Measurements from ENCODE around the gene NKX2-3.

NKX2-3 gene

GRCh38 chr10:99565166-99565565 is 32.4 kb downstream of the NKX2-3 start:
- Histone ChIP-seq H3K27ac (ENCODE audit: insufficient read depth in 1 of 2, low read depth in 1 of 2, low read length in 2 of 2, poor library complexity in 1 of 2, severe bottlenecking in 2 of 2) (no peak overlapping the region), H3K36me3 (ENCODE audit: control insufficient read depth in 4 of 4, insufficient read depth in 4 of 4, low read length in 3 of 4) (no peaks in the 10 kb centered on the region), H3K9me3 (ENCODE audit: control extremely low read depth in 1 of 5, control insufficient read depth in 4 of 5, insufficient read depth in 2 of 5, low read depth in 1 of 5, low read length in 4 of 5) (no peaks in the 10 kb centered on the region), H3K4me3 (ENCODE audit: control insufficient read depth in 1 of 7, extremely low read depth in 1 of 7, insufficient read depth in 4 of 7, low read depth in 2 of 7, low read length in 6 of 7) (no peak overlapping the region), H3K27me3 (replicated peaks in 2 of 5; ENCODE audit: control insufficient read depth in 4 of 5, insufficient read depth in 5 of 5, low read length in 4 of 5) (no peaks in the 10 kb centered on the region), H3K4me1 (ENCODE audit: control extremely low read depth in 1 of 4, control insufficient read depth in 4 of 4, insufficient read depth in 4 of 4, low read length in 3 of 4) (peaks cover 0 to 2% (median 0%) of the 10 kb centered on the region in 4 experiments)
- DNase-seq: no peak
- WGBS (ENCODE audit: insufficient coverage): 100% methylated on average over 1 of the region's 4 CpGs
- ChIA-PET CTCF (interaction anchor here (9.2 kb wide), 1 partner anchor 47 kb away, joined by 147 read pairs; no protein-coding TSS in a partner anchor), POLR2A (no interaction called here)

DNA sequence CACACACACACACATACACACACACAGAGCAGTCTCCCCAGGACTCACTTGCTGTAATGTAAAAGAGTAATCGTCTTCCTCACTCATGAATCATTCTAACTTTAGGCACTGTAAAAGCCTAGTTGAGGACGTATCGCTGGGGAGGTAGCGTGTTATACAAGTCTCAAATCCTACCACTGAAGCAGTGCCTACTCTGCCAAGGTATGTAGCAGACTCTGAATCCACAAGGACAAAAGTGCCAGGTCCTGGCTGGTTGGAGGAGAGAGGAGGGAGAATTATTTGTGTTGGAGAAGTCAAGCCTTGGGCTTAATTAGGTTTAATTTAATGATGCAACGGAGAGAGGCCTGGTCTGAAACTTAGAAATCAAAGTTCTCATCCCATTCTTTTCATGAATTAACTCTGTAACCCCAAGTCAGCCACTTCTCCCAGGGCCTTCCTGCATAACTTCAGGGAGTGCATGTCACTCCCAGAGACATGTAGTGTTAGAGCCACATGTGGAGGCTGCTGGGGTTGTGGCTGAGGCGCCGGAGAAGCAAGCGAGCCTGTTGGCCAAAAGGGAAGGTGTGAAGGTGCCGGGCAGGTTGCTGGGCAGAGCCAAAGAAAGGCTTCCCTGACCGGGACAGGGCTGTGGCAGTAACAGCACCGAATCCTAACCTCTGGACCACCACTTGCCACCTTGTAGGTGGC is 36.7 kb downstream of the NKX2-3 start:
- CTCF ChIA-PET: no interaction called here

GRCh38 chr10:99569961-99570360 is 37.2 kb downstream of the NKX2-3 start:
- ChIA-PET CTCF (no interaction called here), POLR2A (no interaction called here)
- no peaks in the 10 kb centered on the region for H3K27me3 ChIP-seq (replicated peaks in 2 of 5; ENCODE audit: control insufficient read depth in 4 of 5, insufficient read depth in 5 of 5, low read length in 4 of 5)
- no peak overlapping the region for H3K27ac ChIP-seq (ENCODE audit: insufficient read depth in 1 of 2, low read depth in 1 of 2, low read length in 2 of 2, poor library complexity in 1 of 2, severe bottlenecking in 2 of 2)
- no peaks in the 10 kb centered on the region for H3K9me3 ChIP-seq (ENCODE audit: control extremely low read depth in 1 of 5, control insufficient read depth in 4 of 5, insufficient read depth in 2 of 5, low read depth in 1 of 5, low read length in 4 of 5)
- no peaks in the 10 kb centered on the region for H3K36me3 ChIP-seq (ENCODE audit: control insufficient read depth in 4 of 4, insufficient read depth in 4 of 4, low read length in 3 of 4)
- H3K4me1 ChIP-seq (ENCODE audit: control extremely low read depth in 1 of 4, control insufficient read depth in 4 of 4, insufficient read depth in 4 of 4, low read length in 3 of 4): no peaks in the 10 kb centered on the region
- no peak overlapping the region for H3K4me3 ChIP-seq (ENCODE audit: control insufficient read depth in 1 of 7, extremely low read depth in 1 of 7, insufficient read depth in 4 of 7, low read depth in 2 of 7, low read length in 6 of 7)
- DNase-seq: no peak

More for the DNA sequence above, 36.7 kb downstream of the NKX2-3 start:
- no peaks in the 10 kb centered on the region for H3K36me3 ChIP-seq (ENCODE audit: control insufficient read depth in 4 of 4, insufficient read depth in 4 of 4, low read length in 3 of 4)
- no peak for DNase-seq
- H3K4me1 ChIP-seq (ENCODE audit: control extremely low read depth in 1 of 4, control insufficient read depth in 4 of 4, insufficient read depth in 4 of 4, low read length in 3 of 4): peaks cover 0 to 2% (median 0%) of the 10 kb centered on the region in 4 experiments
- H3K4me3 ChIP-seq (ENCODE audit: control insufficient read depth in 1 of 7, extremely low read depth in 1 of 7, insufficient read depth in 4 of 7, low read depth in 2 of 7, low read length in 6 of 7): no peak overlapping the region
- 72% methylated on average over 5 of the region's 11 CpGs for WGBS (ENCODE audit: insufficient coverage)
- no peaks in the 10 kb centered on the region for H3K9me3 ChIP-seq (ENCODE audit: control extremely low read depth in 1 of 5, control insufficient read depth in 4 of 5, insufficient read depth in 2 of 5, low read depth in 1 of 5, low read length in 4 of 5)
- POLR2A ChIA-PET: no interaction called here
- H3K27ac ChIP-seq (ENCODE audit: insufficient read depth in 1 of 2, low read depth in 1 of 2, low read length in 2 of 2, poor library complexity in 1 of 2, severe bottlenecking in 2 of 2): no peak overlapping the region
- no peaks in the 10 kb centered on the region for H3K27me3 ChIP-seq (replicated peaks in 2 of 5; ENCODE audit: control insufficient read depth in 4 of 5, insufficient read depth in 5 of 5, low read length in 4 of 5)

DNA sequence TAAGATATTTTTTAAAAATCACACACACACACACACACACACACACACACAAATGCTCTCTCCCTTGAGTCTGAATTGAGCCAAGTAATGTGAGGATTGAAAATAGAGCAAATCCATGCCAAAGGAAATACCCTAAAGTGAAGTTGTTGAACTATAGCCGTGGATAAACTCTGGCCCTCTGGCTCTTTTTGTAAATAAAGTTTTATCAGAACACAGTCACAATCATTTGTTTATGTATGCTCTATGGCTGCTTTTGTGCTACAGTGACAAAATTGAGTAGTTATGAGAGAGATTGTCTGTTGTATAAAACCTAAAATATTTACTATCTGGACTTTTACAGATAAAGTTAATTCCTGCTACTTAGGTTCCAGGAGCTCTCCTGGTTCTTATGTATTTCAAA is 39.1 kb downstream of the NKX2-3 start:
- Histone ChIP-seq H3K27ac (ENCODE audit: insufficient read depth in 1 of 2, low read depth in 1 of 2, low read length in 2 of 2, poor library complexity in 1 of 2, severe bottlenecking in 2 of 2) (no peak overlapping the region), H3K36me3 (ENCODE audit: control insufficient read depth in 4 of 4, insufficient read depth in 4 of 4, low read length in 3 of 4) (no peaks in the 10 kb centered on the region), H3K4me3 (ENCODE audit: control insufficient read depth in 1 of 7, extremely low read depth in 1 of 7, insufficient read depth in 4 of 7, low read depth in 2 of 7, low read length in 6 of 7) (no peak overlapping the region), H3K9me3 (ENCODE audit: control extremely low read depth in 1 of 5, control insufficient read depth in 4 of 5, insufficient read depth in 2 of 5, low read depth in 1 of 5, low read length in 4 of 5) (no peaks in the 10 kb centered on the region), H3K27me3 (replicated peaks in 2 of 5; ENCODE audit: control insufficient read depth in 4 of 5, insufficient read depth in 5 of 5, low read length in 4 of 5) (no peaks in the 10 kb centered on the region), H3K4me1 (ENCODE audit: control extremely low read depth in 1 of 4, control insufficient read depth in 4 of 4, insufficient read depth in 4 of 4, low read length in 3 of 4) (no peaks in the 10 kb centered on the region)
- no CpG with 5 or more reads among the region's 1 CpG for WGBS (ENCODE audit: insufficient coverage)
- no peak for DNase-seq
- CTCF ChIA-PET: interaction anchor here (1.2 kb wide), 2 partner anchors 40 to 136 kb away, joined by 3 to 4 read pairs; no protein-coding TSS in a partner anchor
- POLR2A ChIA-PET: no interaction called here

GRCh38 chr10:99573790-99574189 is 41.0 kb downstream of the NKX2-3 start:
- Histone ChIP-seq H3K27me3 (replicated peaks in 2 of 5; ENCODE audit: control insufficient read depth in 4 of 5, insufficient read depth in 5 of 5, low read length in 4 of 5) (no peaks in the 10 kb centered on the region), H3K4me1 (ENCODE audit: control extremely low read depth in 1 of 4, control insufficient read depth in 4 of 4, insufficient read depth in 4 of 4, low read length in 3 of 4) (no peaks in the 10 kb centered on the region), H3K9me3 (ENCODE audit: control extremely low read depth in 1 of 5, control insufficient read depth in 4 of 5, insufficient read depth in 2 of 5, low read depth in 1 of 5, low read length in 4 of 5) (no peaks in the 10 kb centered on the region), H3K4me3 (ENCODE audit: control insufficient read depth in 1 of 7, extremely low read depth in 1 of 7, insufficient read depth in 4 of 7, low read depth in 2 of 7, low read length in 6 of 7) (no peak overlapping the region), H3K36me3 (ENCODE audit: control insufficient read depth in 4 of 4, insufficient read depth in 4 of 4, low read length in 3 of 4) (no peaks in the 10 kb centered on the region), H3K27ac (ENCODE audit: insufficient read depth in 1 of 2, low read depth in 1 of 2, low read length in 2 of 2, poor library complexity in 1 of 2, severe bottlenecking in 2 of 2) (no peak overlapping the region)
- ChIA-PET POLR2A (no interaction called here), CTCF (interaction anchor here (0.6 to 1.9 kb wide), 3 partner anchors 14 to 589 kb away, joined by 3 to 4 read pairs (median 3); no protein-coding TSS in a partner anchor)
- DNase-seq: no peak
- 97% methylated on average over 5 of the region's 5 CpGs for WGBS (ENCODE audit: insufficient coverage)

- Histone ChIP-seq H3K9me3 (ENCODE audit: control extremely low read depth in 1 of 5, control insufficient read depth in 4 of 5, insufficient read depth in 2 of 5, low read depth in 1 of 5, low read length in 4 of 5) (no peaks in the 10 kb centered on the region), H3K27ac (ENCODE audit: insufficient read depth in 1 of 2, low read depth in 1 of 2, low read length in 2 of 2, poor library complexity in 1 of 2, severe bottlenecking in 2 of 2) (no peak overlapping the region), H3K4me3 (ENCODE audit: control insufficient read depth in 1 of 7, extremely low read depth in 1 of 7, insufficient read depth in 4 of 7, low read depth in 2 of 7, low read length in 6 of 7) (no peak overlapping the region), H3K27me3 (replicated peaks in 2 of 5; ENCODE audit: control insufficient read depth in 4 of 5, insufficient read depth in 5 of 5, low read length in 4 of 5) (no peaks in the 10 kb centered on the region), H3K36me3 (ENCODE audit: control insufficient read depth in 4 of 4, insufficient read depth in 4 of 4, low read length in 3 of 4) (no peaks in the 10 kb centered on the region), H3K4me1 (ENCODE audit: control extremely low read depth in 1 of 4, control insufficient read depth in 4 of 4, insufficient read depth in 4 of 4, low read length in 3 of 4) (peaks cover 0 to 2% (median 0%) of the 10 kb centered on the region in 4 experiments)
- 100% methylated on average over 1 of the region's 1 CpG for WGBS (ENCODE audit: insufficient coverage)
- ChIA-PET CTCF (interaction anchor here (1.4 kb wide), 1 partner anchor 15 kb away, joined by 3 read pairs; no protein-coding TSS in a partner anchor), POLR2A (no interaction called here)
- DNase-seq: no peak
Measured at GRCh38 chr10:99579971-99580370, 47.2 kb downstream of the NKX2-3 start.

- DNase-seq: no peak
- ChIA-PET CTCF (interaction anchor here (0.8 to 1.5 kb wide), 3 partner anchors 17 to 228 kb away, joined by 3 to 5 read pairs (median 3); no protein-coding TSS in a partner anchor), POLR2A (no interaction called here)
- H3K4me1 ChIP-seq (ENCODE audit: control extremely low read depth in 1 of 4, control insufficient read depth in 4 of 4, insufficient read depth in 4 of 4, low read length in 3 of 4): peaks cover 0 to 2% (median 0%) of the 10 kb centered on the region in 4 experiments
- no peaks in the 10 kb centered on the region for H3K36me3 ChIP-seq (ENCODE audit: control insufficient read depth in 4 of 4, insufficient read depth in 4 of 4, low read length in 3 of 4)
- no peaks in the 10 kb centered on the region for H3K9me3 ChIP-seq (ENCODE audit: control extremely low read depth in 1 of 5, control insufficient read depth in 4 of 5, insufficient read depth in 2 of 5, low read depth in 1 of 5, low read length in 4 of 5)
- WGBS (ENCODE audit: insufficient coverage): 94% methylated on average over 3 of the region's 6 CpGs
- H3K27me3 ChIP-seq (replicated peaks in 2 of 5; ENCODE audit: control insufficient read depth in 4 of 5, insufficient read depth in 5 of 5, low read length in 4 of 5): no peaks in the 10 kb centered on the region
- no peak overlapping the region for H3K4me3 ChIP-seq (ENCODE audit: control insufficient read depth in 1 of 7, extremely low read depth in 1 of 7, insufficient read depth in 4 of 7, low read depth in 2 of 7, low read length in 6 of 7)
- no peak overlapping the region for H3K27ac ChIP-seq (ENCODE audit: insufficient read depth in 1 of 2, low read depth in 1 of 2, low read length in 2 of 2, poor library complexity in 1 of 2, severe bottlenecking in 2 of 2)
Measured at GRCh38 chr10:99582255-99582770, 49.6 kb downstream of the NKX2-3 start.
